B cell (primary cell): ENCODE results near the gene ACOXL. TPM values are rescaled to one million over a fixed set of nuclear protein-coding genes. Genes with fewer than 3 reads are reported as not detected.
A peak's percentile ranks its signal among the peaks of the same experiment; 100 is the strongest.

ENCODE experiments used
- ATAC-seq: fragments of 200-7000 bp; cut with Tn5 transposase; one replicate; pipeline ENCODE4 v1.10.0; 2021; ENCODE audit warnings: low read depth, mild to moderate bottlenecking, moderate number of reproducible peaks, moderate library complexity
- CTCF ChIA-PET: fragments of 350-600 bp; sonication (Branson Sonifier 250); formaldehyde crosslinking; loops from one replicate; lab custom pipeline; 2021; ENCODE audit warnings: antibody characterized with exemption, inconsistent platforms; lab: Charles Lee
- POLR2A ChIA-PET: fragments of 350-600 bp; sonication (Branson Sonifier 250); formaldehyde crosslinking; loops from one replicate; lab custom pipeline; 2021; ENCODE audit warnings: antibody characterized with exemption; lab: Charles Lee
- DNase-seq: peaks from one replicate; pipeline ENCODE4 v3.0.0; 2013
- H2AFZ ChIP-seq: 2 replicates; pipeline ENCODE4 v1.6.1; 2012; ENCODE audit warnings: mild to moderate bottlenecking, low read depth, low read length; ENCODE audit not compliant: insufficient read depth, poor library complexity, severe bottlenecking
- H3K27ac ChIP-seq, 2 donors: 1 replicate in 1 of 2; 2 replicates in 1 of 2; pipeline ENCODE4 v1.5.1; 2012 to 2013; ENCODE audit warnings: low read length in 2 of 2, mild to moderate bottlenecking in 2 of 2, moderate library complexity in 1 of 2
- H3K27me3 ChIP-seq, 4 experiments: fragments of 200-600 bp in 1 of 4; sonication (generic) in 1 of 4; replicated peaks in 1 of 4; 1 replicate in 2 of 4; 2 replicates in 2 of 4; pipeline versions ENCODE4 v1.6.1 to v1.7.0; 2013 to 2016; ENCODE audit warnings: low read length in 3 of 4, mild to moderate bottlenecking in 2 of 4, mixed read lengths in 1 of 4, moderate library complexity in 1 of 4; ENCODE audit not compliant: insufficient read depth in 4 of 4, control insufficient read depth in 3 of 4; ENCODE audit errors: control extremely low read depth in 1 of 4
- H3K36me3 ChIP-seq, 2 experiments: replicated peaks in 1 of 2; 1 replicate in 1 of 2; 2 replicates in 1 of 2; pipeline versions ENCODE4 v1.6.1 to v1.7.1; 2013; ENCODE audit warnings: low read length in 1 of 2; ENCODE audit not compliant: insufficient read depth in 2 of 2, control insufficient read depth in 1 of 2; ENCODE audit errors: control extremely low read depth in 1 of 2, extremely low read depth in 1 of 2
- H3K4me1 ChIP-seq, 2 donors: fragments of 200-600 bp in 1 of 2; sonication (generic) in 1 of 2; 1 replicate in 1 of 2; 2 replicates in 1 of 2; pipeline versions ENCODE4 v1.5.1 to v1.6.1; 2013 to 2017; ENCODE audit warnings: low read length in 2 of 2; ENCODE audit not compliant: control insufficient read depth in 2 of 2, insufficient read depth in 2 of 2
- H3K4me2 ChIP-seq: replicated peaks from 2 replicates; pipeline ENCODE3; 2012; ENCODE audit warnings: mild to moderate bottlenecking, low read depth, low read length; ENCODE audit not compliant: poor library complexity, severe bottlenecking
- H3K4me3 ChIP-seq, 5 experiments: fragments of 200-600 bp in 1 of 5; sonication (generic) in 1 of 5; 1 replicate in 3 of 5; 2 replicates in 2 of 5; pipeline versions ENCODE4 v1.5.1 to v1.7.0; 2011 to 2016; ENCODE audit warnings: low read length in 4 of 5, mild to moderate bottlenecking in 4 of 5, low read depth in 2 of 5, control low read depth in 1 of 5, moderate library complexity in 1 of 5; ENCODE audit not compliant: insufficient read depth in 1 of 5; ENCODE audit errors: control extremely low read depth in 1 of 5, extremely low read depth in 1 of 5
- H3K79me2 ChIP-seq: fragments of 200-600 bp; sonication (generic); one replicate; pipeline ENCODE4 v1.6.0; 2016; ENCODE audit warnings: low read length; ENCODE audit not compliant: control insufficient read depth, insufficient read depth
- H3K9ac ChIP-seq: fragments of 200-600 bp; sonication (generic); 2 replicates; pipeline ENCODE4 v1.6.1; 2017; ENCODE audit warnings: mild to moderate bottlenecking, low read length, moderate library complexity
- H3K9me3 ChIP-seq, 3 donors: one replicate each; pipeline versions ENCODE4 v1.6.1 to v1.7.1; 2013; ENCODE audit warnings: low read length in 2 of 3; ENCODE audit not compliant: control insufficient read depth in 2 of 3, insufficient read depth in 1 of 3; ENCODE audit errors: control extremely low read depth in 1 of 3
- H4K20me1 ChIP-seq: 2 replicates; pipeline ENCODE4 v1.6.0; 2012; ENCODE audit warnings: mild to moderate bottlenecking, low read length; ENCODE audit not compliant: insufficient read depth, control insufficient read depth, poor library complexity, severe bottlenecking
- H3K27ac Mint-ChIP-seq: one replicate; pipeline ENCODE4 v1.8.0; 2021; ENCODE audit warnings: mixed read lengths
- H3K27me3 Mint-ChIP-seq: one replicate; pipeline ENCODE4 v1.8.0; 2021; ENCODE audit warnings: mixed read lengths
- H3K4me1 Mint-ChIP-seq: one replicate; pipeline ENCODE4 v1.8.0; 2021; ENCODE audit warnings: mixed read lengths
- H3K4me3 Mint-ChIP-seq: one replicate; pipeline ENCODE4 v1.8.0; 2021; ENCODE audit warnings: mixed read lengths
- H3K9me3 Mint-ChIP-seq: one replicate; pipeline ENCODE4 v1.8.0; 2022; ENCODE audit warnings: mixed read lengths; ENCODE audit not compliant: insufficient read depth
- EZH2 ChIP-seq: IDR thresholded peaks from 2 replicates; pipeline ENCODE4 v1.6.1; 2012; ENCODE audit warnings: borderline replicate concordance, low read depth, mild to moderate bottlenecking, moderate library complexity, low read length; ENCODE audit not compliant: insufficient read depth, poor library complexity, severe bottlenecking
- WGBS: methylation state at CpG from one replicate; pipeline ENCODE4 v1.1.5; 2013; ENCODE audit warnings: missing lambda C conversion rate; ENCODE audit not compliant: insufficient coverage; 5-methylcytosine and 5-hydroxymethylcytosine counted together
- intact Hi-C: fragments of 100-400 bp; cut with micrococcal nuclease; formaldehyde crosslinking; loops from one replicate; pipeline ENCODE4 v1.10.0; 2022
- polyA plus RNA-seq: library from polyadenylated mRNA; depleted of rRNA; stranded (reverse); fragments of >200 nt; gene quantifications from 2 replicates; pipeline ENCODE4 v1.2.3, GENCODE V29; 2012
- total RNA-seq, 2 donors: library from RNA; stranded (reverse); fragments of 120-200 nt in 1 of 2; gene quantifications; 1 replicate in 1 of 2; 2 replicates in 1 of 2; pipeline versions ENCODE4 v1.2.3 to v1.2.4, GENCODE V29; 2013 to 2022
- TF ChIP-seq, protein P1 (sequence below): fragments of 200-600 bp; IDR thresholded peaks from one replicate; pipeline ENCODE4 v1.8.0; 2022; ENCODE audit warnings: antibody characterized with exemption, mild to moderate bottlenecking

The ACOXL gene
- total and polyA plus RNA-seq, 2 donors (not counting 1 experiment from before 2014, with no cell fraction given), result 0.06 TPM; not detected in 1

DNA sequence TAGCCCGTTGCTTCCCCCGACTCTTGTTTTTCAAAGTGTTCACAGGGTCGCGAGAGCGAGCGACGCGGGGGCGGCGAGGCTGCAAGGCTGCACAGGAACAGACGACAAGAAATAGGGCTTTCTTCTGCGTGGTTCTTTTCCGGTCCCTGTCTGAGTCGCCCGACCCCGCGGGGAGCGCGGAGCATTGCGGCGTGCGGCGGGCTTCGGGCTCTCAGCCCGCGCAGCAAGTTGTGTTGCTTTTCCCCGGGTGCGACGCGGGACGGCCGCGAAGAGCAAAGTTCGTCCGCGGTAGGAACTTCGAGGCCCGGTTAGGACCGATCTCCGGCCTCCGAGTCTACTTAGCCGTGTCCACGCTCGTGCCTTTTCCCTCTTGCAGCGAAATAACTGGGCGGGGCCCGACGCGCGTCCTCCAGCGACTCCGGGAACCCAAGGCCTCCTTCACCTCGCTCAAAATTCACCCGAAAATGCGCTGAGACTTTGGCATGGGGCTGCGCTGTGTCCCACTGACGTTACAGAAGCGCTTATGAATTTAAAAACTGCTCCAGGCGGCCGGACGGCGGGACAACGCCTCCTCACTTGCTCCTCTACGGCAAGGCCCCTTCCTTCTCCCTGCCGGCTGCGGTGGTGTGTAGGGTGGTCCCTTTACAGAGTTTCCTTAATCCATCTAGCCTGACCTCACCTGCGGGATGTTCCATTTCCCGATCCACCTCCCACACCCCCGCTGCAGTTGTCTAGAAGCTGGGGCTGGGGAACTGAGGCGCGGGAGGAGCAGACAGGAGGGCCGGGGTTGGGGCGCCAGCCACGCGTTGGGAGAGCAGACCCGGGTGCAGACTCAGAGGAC lies 386.8 kb downstream of the ACOXL start:
- peak overlapping the region; percentile 91 for H3K27ac Mint-ChIP-seq

More for the DNA sequence above, 386.8 kb downstream of the ACOXL start:
- H3K4me1 Mint-ChIP-seq, result peaks cover 31% of the 10 kb centered on the region
- no peaks in the 10 kb centered on the region for H3K9me3 Mint-ChIP-seq
- Histone ChIP-seq H3K4me3 (peak overlapping the region; percentile 35 to 88 (median 68)), H3K9ac (peak overlapping the region; percentile 92), H4K20me1 (peaks cover 31% of the 10 kb centered on the region), H3K4me1 (peaks cover 35 to 47% of the 10 kb centered on the region in 2 donors), H3K9me3 (peaks cover 0 to 20% (median 0%) of the 10 kb centered on the region in 3 donors), H3K27me3 (peaks cover 0 to 44% (median 20%) of the 10 kb centered on the region in 4 experiments), H3K79me2 (peaks cover 15% of the 10 kb centered on the region), H3K27ac (no peak overlapping the region), H3K4me2 (peak overlapping the region; percentile 99), H2AFZ (peak overlapping the region; percentile 83), H3K36me3 (peaks cover 0 to 4% of the 10 kb centered on the region in 2 experiments)
- intact Hi-C loops, result loop anchor here (2.0 to 5.0 kb wide), 3 partner anchors 62 to 440 kb away; partner anchors contain the start of gene BUB1
- WGBS, result 1% methylated on average over 70 of the region's 76 CpGs
- ChIA-PET POLR2A (interaction anchor here (0.6 to 2.5 kb wide), 3 partner anchors 18 to 261 kb away, joined by 7 to 13 read pairs (median 8); no protein-coding TSS in a partner anchor), CTCF (interaction anchor here (0.7 to 2.6 kb wide), 5 partner anchors 14 to 101 kb away, joined by 5 to 20 read pairs (median 6); no protein-coding TSS in a partner anchor)
- no peak for ATAC-seq
- H3K4me3 Mint-ChIP-seq, result peak overlapping the region; percentile 93
- DNase-seq, result peak; percentile 74
- peak; percentile 20 for TF ChIP-seq EZH2
- TF ChIP-seq, protein P1, sequence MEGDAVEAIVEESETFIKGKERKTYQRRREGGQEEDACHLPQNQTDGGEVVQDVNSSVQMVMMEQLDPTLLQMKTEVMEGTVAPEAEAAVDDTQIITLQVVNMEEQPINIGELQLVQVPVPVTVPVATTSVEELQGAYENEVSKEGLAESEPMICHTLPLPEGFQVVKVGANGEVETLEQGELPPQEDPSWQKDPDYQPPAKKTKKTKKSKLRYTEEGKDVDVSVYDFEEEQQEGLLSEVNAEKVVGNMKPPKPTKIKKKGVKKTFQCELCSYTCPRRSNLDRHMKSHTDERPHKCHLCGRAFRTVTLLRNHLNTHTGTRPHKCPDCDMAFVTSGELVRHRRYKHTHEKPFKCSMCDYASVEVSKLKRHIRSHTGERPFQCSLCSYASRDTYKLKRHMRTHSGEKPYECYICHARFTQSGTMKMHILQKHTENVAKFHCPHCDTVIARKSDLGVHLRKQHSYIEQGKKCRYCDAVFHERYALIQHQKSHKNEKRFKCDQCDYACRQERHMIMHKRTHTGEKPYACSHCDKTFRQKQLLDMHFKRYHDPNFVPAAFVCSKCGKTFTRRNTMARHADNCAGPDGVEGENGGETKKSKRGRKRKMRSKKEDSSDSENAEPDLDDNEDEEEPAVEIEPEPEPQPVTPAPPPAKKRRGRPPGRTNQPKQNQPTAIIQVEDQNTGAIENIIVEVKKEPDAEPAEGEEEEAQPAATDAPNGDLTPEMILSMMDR, result no peak
- H3K27me3 Mint-ChIP-seq, result peaks cover 31% of the 10 kb centered on the region
